ENCODE data around the gene CTNNBIP1.
"Not testable (repeated sequence)": the region's sequence is repeated elsewhere in the genome, so short reads cannot be mapped to it uniquely, and the experiment has no call there.

Gene CTNNBIP1

DNA sequence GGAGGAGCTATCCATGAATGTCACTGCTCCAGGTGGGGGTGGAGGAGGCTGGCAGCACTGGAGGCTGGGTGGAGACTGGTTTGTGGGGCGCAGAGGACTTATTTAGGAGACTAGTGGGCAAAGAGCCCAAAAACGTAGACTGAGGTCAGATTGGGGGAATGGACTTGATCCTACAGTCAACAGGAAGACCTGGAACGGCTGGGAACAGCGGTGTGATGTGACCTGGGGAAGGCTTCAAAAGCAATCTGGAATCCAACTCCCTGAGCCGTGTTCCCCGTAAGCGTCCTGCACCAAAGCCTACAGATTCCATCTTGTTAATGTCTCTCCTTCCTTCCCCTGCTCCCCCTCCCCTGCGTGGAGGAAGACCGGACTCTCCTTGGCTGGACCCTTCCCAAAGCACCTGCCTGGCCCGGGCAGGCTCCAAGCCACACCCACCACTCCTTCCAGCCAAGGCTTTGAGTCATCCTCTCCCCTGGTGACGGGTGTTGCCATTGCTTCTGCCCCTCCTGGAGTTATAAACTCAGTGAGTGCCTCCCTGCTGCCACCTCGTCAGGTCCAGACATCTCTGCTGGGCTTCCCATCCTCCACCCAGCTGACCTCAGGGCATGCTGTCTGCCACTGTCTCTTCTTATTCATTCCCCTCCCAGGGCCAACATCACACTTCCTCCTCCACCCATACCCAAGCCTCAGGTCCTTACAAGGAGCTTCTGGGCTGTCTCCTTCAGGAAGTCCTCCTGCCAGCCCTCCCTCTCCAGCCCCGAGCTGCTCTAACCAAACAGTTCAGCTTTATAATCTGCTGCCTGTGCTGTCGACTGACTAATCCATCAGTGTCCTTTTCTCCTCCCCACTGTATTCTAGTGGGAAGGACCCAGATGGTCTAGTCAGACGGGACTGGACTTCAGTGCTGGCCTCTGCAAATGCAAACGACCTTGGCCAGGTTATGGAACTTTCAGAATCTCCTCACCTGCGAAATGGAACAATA lies 84.7 kb downstream of the CTNNBIP1 start:
- DNase-seq: peak; percentile 62

DNA sequence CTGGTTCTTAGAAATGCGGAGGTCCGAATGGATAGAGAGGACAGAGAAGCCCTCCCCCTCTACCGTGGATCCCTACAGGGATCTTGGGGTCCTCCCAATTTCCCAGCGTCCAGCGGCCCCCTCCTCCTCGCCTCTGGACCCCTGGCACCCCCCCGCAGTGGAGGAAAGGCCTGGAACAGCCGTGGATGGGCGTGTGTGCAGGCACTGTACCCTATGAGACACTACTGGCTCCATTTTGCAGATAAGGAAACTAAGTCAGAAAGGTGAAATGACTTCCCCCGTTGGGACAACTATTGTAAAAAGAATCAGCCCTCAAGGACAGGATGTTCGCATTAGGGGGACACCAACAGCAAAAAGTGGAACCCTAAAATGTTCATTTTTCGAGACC lies 85.4 kb downstream of the CTNNBIP1 start:
- DNase-seq: no peak

DNA sequence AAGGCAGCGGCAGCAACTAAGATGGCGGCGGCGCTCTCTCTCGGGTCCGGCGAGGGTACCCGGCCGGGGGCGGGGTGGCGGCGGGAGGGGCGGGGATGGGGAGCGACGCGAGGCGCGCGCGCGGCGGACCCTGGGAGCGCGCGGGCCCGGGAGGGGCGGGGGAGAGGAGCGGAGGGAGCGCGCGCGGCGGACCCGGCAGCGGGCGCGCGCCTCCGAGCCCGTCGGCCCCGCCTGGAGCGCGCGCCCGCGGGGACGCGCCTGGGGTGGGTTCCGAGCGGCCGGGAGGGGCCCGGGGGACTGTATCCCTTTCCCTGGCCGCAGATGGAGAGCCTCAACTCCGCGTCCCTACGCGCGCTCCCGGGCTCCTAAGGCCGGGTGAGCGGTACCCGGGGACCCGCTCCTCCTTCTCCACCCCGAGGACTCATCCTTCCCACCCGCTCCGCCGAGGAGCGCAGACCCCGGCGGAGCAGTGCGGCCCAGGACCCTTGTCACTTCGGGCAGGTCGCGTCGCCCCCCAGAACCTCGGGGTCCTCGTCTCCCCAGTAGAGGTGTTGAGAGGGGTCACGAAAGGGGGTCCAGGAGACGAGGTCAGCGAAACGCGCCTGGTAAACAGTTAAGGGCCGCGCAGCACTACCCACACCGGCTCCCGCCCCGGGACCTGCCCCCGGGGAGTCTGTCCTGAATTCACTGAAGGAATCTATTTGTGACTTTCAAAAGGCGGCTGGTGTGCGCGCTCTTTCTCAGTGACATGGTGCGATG lies 85.9 kb downstream of the CTNNBIP1 start, which contains the start of gene CLSTN1:
CLSTN1 (minus strand) TSS at position 23 of the 759 bp plus-strand sequence. CDS start 232 bp downstream, outside the sequence.
- DNase-seq: peak; percentile 90

DNA sequence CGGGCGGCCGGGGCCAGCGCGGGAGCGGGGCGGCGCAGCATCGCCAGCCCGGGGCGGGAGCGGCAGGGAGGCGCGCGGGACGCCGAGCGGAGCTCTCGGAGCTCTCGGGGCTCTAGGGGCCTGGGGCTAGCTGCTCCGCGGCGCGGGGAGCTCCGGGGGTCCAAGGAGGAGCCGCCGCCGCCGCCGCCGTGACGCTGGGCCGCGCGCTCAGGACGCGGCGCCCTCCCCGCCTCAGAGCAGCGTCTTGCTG lies 86.5 kb downstream of the CTNNBIP1 start:
- no peak for DNase-seq

DNA sequence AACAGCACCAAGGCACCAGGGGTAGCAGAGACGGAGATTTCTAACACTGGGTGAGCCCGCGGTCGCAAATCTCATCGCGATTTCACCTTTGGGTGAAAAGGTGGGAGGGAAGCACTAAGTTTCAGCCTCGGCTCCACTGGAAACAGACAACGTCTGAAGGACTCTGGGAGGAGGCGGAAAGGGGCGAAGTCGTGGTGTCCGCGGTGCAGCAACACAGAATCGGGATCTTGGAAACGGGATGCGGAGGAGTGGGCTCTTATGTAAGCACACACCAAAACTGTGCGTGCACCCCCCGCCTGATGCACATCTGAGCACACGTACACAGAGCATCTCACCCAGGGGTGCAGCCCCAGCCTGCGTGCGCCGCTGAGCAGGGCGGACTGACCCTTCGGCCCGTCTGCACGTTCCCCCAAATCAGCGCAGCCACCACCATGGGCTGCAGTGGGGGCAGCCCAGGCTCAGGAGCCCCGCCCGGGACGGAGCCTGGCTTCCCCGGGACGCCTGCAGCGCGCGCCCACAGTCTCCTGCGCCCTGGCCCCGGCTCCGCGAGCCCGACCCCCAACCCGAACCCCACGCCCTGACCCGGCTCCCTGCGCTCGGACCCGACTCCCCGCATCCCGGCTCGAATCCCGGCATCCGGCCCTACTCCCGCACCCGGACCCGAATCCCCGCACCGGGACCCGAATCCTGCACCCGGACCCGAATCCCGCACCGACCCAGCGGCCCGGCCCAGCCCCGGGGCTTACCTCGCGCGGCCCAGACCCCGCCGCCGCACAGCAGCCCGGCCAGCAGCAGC lies 87.0 kb downstream of the CTNNBIP1 start:
- DNase-seq: peak; percentile 46

DNA sequence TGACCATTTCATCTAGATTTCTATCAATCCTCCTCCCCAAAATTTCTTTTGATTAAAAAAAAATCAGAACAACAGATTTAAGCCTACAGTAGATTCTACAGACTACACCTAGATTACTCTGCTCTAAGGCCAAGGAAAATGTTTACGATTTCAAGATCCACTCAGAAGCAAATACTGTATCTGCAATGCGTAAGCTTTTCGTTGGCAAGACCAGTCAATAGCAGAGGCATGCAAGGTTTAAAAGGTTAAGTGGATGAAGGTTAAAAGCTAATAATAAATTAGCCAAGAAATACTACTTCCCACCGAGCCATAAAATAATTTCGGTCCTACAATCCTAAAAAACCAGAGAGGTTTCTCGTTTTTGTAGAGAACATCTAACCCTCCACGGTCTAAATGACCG lies 87.6 kb downstream of the CTNNBIP1 start:
- no peak for DNase-seq

DNA sequence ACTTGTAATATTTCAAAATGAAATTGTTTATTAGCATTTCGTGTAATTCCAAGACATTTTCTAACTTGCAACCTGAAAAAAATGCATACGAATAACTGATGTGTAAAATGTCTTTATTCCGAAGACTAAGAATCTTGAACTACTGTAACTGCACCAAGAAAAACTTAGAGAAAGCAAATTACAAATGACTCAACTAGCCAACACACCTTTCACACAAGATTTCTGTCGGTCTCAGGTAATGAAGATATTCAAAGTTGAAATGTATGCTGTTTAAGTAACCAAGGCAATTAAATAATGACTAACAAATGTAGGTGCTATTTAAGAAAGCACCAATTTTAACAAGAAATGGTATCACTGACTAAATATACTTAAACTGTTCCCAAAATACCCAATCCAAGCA lies 88.4 kb downstream of the CTNNBIP1 start:
- no peak for DNase-seq

DNA sequence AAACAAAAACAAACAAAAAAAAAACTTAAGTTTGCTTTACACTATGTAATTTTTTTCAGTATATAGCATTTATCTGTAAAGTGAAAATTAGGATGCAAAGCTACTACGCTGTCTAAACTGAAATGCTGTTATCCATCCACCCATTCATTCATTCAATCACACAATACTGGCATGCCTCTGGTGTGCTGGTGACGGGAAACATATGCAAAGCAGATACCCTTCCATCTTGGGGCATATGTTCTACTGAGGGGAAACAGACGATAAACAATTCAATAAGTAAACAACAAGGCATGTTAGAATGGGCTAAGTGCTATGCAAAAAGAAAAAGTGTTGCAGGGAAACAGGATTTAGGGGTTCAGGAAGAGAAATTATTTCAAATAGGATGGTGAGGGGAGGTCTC lies 89.5 kb downstream of the CTNNBIP1 start:
- no peak for DNase-seq

DNA sequence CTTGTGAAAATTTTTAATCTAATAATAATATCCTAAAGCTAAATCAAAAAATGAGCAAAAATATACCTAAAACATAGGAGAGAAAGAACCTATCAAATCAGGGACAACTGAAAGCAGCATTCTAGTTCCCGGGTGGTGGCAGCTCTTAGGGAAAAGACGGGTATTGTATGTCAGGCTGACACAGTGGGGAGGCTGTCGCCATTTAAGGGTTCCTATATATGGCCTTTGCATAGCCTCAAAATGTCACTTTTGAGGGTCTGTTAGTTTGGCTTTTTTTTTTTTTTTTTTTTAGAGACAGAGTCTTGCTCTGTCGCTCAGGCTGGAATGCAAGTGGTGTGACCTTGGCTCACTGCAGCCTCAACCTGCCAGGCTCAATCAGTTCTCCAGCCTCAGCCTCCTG lies 92.3 kb downstream of the CTNNBIP1 start:
- DNase-seq: no peak

DNA sequence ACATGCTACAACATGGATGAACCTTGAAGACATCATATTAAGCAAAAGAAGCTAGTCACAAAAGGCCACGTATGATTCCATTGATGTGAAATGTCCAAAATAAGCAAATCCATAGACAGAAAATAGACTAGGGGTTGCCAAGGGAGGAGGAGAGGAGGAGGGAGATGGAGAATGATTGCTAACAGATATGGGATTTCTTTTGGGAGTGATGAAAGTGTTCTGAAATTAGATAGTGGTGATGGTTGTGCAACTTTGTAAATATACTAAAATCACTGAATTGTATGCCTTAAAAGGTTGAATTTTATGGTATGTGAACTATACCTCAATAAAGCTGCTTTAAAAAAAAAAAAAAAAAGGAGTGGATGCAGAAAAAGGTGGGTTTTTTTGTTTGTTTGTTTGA lies 93.9 kb downstream of the CTNNBIP1 start:
- DNase-seq: no peak

DNA sequence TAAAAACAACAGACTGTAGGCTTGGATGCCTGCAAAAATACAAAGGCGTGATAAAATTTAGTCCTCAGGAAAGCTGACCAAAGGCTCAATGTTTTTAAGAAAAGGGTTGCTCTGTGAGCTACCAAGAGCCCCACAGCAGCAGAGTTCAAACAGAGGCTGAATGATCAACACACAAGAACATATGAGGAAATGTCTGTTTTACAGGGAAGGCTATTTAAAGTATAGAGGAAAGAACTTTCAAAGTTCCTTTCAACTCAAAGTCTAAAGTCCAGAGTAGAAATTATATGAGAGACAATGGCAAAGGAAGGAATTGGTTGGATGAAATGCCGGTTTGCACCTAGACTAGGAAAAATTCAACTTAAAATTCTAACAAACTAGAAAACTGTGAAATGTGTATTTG lies 94.9 kb downstream of the CTNNBIP1 start:
- no peak for DNase-seq

DNA sequence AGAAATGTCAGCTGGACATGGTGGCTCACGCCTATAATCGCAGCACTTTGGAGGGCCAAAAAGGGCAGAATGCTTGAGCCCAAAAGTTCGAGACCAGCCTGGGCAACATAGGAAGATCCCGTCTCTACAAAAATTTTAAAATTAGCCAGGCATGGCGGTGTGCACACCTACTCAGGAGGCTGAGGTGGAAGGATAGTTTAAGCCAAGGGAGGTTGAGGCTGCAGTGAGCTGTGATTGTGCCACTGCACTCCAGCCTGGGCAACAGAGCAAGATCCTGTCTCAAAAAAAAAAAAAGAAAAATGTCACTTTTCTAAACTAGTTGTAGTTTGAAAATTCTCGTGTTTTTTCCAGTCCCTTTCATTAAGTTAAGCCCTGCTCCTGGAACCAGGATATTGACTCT lies 95.5 kb downstream of the CTNNBIP1 start:
- no peak for DNase-seq

DNA sequence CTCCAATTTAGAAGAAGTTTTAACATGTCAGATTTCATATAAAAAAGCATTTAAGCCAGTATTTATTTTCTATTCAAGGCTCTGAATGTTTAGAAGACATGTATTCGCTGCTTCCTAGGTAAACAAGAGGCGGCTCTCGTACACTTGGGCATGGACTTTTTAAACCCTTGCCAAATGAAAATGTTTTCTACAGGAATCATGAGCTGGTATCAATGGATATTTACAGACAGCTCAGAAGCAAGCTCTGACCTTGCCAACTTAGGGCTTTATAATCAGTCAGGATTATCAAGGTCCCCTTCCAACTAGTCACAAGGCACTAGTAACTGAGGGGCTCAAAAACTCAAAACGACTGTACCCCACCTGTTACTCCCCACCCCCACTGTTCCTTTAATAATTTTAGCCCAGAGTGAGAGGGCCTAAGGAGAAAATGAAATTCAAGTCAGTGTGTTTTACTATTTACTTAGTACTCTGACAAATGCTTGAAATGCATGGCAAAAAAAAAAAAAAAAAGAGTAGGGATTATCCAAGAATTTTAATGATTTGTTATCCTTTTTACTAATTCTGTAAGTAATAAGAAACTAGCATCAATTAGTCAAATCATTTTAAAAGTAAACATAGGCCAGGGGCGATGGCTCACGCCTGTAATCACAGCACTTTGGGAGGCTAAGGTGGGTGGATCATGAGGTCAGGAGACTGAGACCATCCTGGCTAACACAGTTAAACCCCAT lies 98.7 kb downstream of the CTNNBIP1 start:
- no peak for DNase-seq

DNA sequence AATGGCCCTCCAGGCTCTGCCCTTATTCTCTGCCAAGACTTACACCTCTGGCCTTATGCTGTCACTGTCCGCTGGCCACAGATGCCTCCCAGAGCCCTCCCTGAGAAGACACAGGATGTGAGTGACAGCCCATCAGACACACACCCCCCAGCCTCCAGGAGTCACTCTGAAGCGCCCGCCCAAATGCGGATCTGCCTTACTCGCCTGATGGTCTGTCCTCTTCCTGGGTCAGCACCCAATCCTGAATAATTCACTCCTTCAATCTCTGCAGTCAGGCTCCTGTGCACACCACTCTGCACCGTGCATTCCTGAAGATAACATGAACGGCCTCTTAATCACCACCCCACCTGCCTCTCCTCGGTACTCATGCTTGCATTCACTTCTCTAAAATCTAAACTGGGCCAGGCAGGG lies 101.0 kb downstream of the CTNNBIP1 start:
- no peak for DNase-seq

DNA sequence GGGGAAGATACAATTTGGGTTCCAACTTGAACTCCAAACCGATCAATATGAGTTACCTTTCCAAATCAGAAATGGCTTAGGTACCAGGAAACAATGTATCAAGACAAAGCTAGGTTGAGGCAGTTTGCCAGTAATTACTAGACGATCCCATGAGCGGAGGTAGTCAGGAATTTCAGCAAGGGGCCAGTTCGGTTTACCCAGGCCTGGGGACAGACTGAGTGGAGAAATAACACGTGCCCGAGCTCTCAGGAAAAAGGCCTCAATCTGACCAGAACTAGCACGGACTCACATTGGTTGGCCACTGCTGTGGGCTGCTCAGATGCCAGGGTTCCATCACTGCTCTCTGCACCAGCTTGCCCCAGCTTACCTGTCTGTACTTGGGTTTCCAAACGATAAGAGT lies 101.6 kb downstream of the CTNNBIP1 start:
- DNase-seq: no peak

DNA sequence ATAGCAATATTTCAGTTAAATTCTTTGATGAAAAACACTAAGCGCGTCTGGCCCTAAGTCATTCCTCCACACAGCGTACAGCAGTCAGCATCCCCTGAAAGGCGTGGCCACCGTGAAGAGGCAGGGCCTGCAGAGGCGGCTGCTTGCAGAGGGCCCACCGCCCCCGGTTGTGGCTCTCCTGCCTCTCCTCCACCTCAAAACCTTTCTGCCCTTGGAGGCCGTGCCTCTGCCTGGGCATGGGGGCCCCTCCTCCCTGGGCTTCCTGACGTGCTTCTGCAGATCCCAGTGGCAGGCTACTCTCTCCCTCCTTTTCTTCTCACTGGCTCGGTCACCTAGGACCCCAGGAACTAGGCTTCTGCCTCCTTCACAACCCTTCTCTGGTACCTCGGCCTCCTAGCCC lies 102.5 kb downstream of the CTNNBIP1 start:
- DNase-seq: no peak

DNA sequence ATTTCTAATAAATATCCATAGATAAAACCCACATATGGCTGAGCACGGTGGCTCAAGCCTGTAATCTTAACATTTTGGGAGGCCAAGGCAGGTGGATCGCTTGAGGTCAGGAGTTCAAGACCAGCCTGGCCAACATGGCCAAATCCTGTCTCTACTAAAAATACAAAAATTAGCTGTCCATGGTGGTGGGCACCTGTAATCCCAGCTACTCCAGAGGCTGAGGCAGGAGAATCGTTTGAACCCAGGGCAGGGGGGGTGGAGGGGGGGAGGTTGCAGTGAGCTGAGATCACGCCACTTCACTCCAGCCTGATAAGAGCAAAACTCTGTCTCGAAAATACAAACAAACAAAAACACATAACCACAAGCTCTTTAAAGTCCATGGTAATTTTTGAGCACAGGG lies 104.1 kb downstream of the CTNNBIP1 start:
- not testable (repeated sequence) for DNase-seq

DNA sequence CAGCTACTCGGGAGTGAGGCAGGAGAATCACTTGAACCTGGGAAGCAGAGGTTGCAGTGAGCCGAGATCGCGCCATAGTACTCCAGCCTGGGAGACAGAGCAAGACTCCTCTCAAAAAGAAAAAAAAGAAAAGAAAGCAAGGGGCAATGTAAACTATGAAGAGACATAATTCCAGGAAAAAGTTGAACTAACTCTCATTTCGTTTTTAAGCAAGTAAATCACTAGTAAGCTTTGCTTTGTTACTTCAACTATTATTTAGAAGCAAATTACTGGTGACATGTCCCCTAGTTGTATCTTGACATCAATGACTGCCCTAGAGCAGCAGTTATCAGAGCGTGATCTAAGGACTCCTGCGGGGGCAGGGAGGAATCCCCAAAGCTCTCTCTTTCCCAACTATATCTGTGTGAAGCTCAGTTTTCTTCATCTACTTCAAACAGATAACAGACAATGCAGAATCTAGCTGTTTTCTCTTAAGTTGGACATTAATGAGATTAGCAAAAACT lies 105.0 kb downstream of the CTNNBIP1 start:
- DNase-seq: no peak

DNA sequence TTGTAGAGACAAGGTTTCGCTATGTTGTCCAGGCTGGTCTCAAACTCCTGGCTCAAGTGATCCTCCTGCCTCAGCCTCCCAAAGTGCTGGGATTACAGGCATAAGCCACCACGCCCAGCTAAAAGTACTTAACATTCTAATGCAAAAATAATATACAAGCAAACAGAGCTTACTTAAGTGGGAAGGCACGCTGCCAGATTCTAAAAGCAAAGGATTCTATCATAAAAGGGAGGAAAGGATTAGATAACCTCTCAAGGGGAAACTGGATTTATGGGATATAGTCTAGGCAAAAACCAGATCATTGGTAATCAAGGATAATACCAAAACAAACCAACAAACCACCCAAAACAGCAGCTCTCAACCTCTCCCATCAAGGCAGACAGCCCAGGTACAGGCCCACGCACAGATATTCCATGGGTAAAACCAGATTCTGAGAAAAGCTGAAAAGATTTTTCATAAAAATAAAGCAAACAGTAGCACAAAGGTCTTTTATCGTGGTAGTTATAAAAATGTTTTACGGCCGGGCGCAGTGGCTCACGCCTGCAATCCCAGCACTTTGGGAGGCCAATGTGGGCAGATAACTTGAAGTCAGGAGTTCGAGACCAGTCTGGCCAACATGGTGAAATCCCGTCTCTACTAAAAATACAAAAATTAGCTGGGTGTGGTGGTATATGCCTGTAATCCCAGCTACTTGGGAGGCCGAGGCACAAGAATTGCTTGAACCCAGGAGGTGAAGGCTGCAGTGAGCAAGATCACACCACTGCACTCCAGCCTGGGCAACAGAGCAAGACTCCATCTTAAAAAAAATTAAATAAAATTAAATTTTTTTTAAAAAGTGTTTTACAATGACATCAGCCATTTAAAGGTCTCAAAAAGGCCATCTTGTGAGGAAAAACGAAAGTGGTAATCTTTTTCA lies 106.8 kb downstream of the CTNNBIP1 start:
- DNase-seq: not testable (repeated sequence)

DNA sequence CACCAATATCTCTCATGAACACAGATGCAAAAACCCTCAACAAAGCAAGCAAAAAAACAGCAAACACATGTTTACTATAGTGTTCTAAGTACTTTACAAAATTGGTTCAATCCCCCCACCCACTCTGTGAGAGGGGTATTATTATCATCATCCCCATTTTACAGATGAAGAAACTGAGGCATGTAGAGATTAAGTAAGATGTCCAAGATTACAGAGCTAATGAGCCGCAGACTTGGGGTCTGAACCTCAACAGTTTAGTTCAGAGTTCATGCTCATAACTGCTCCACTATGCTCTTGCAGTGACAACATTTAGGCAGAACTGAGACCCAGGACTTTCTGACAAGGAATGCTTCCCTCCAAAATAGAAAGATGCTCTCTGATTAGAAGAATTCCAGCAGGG lies 108.2 kb downstream of the CTNNBIP1 start:
- no peak for DNase-seq

Data from activated T-cell treated with anti-CD3 and anti-CD28 coated beads, Interleukin-2, amount 50 U/mL, for 1 hour (primary cell).